Body of pancreas (tissue), 4 donors: ENCODE results near the gene MAP4K4.

Experiments used
- POLR2A ChIP-seq, 3 donors: fragments of 450-650 bp; IDR thresholded peaks; one replicate each; pipeline ENCODE4 v1.6.1; 2016; ENCODE audit warnings: antibody characterized with exemption in 3 of 3, mild to moderate bottlenecking in 2 of 3
- TF ChIP-seq, protein P1 (sequence below), 7 experiments: fragments of 450-650 bp in 4 of 7; fragments of 200-600 bp in 3 of 7; sonication (generic) in 3 of 7; IDR thresholded peaks; one replicate each; pipeline ENCODE4 v1.5.1; 2016 to 2019; ENCODE audit warnings: antibody characterized with exemption in 7 of 7

GRCh38 chr2:101706819-101707177, 9.3 kb downstream of the MAP4K4 start:
- TF ChIP-seq, protein P1, sequence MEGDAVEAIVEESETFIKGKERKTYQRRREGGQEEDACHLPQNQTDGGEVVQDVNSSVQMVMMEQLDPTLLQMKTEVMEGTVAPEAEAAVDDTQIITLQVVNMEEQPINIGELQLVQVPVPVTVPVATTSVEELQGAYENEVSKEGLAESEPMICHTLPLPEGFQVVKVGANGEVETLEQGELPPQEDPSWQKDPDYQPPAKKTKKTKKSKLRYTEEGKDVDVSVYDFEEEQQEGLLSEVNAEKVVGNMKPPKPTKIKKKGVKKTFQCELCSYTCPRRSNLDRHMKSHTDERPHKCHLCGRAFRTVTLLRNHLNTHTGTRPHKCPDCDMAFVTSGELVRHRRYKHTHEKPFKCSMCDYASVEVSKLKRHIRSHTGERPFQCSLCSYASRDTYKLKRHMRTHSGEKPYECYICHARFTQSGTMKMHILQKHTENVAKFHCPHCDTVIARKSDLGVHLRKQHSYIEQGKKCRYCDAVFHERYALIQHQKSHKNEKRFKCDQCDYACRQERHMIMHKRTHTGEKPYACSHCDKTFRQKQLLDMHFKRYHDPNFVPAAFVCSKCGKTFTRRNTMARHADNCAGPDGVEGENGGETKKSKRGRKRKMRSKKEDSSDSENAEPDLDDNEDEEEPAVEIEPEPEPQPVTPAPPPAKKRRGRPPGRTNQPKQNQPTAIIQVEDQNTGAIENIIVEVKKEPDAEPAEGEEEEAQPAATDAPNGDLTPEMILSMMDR (IDR thresholded peaks at IDR 0.05), result no peak
- TF ChIP-seq POLR2A (IDR thresholded peaks at IDR 0.05), result no peak
